Raji (cell line): ENCODE results near the gene CBX4.

Experiments used
- POLR2A ChIP-seq: IDR thresholded peaks from 2 replicates; pipeline ENCODE4 v1.6.1; 2011; ENCODE audit warnings: low read depth, low read length, control low read depth; ENCODE audit not compliant: insufficient read depth

CBX4 gene

GRCh38 chr17:79826841-79827578, 12.2 kb downstream of the CBX4 start:
- no peak for TF ChIP-seq POLR2A

GRCh38 chr17:79826204-79826680, 13.0 kb downstream of the CBX4 start:
- no peak for TF ChIP-seq POLR2A

GRCh38 chr17:79825580-79825921, 13.7 kb downstream of the CBX4 start:
- TF ChIP-seq POLR2A = no peak

- no peak for TF ChIP-seq POLR2A
Observed at GRCh38 chr17:79824893-79825579, 14.2 kb downstream of the CBX4 start.

GRCh38 chr17:79824234-79824633, 15.0 kb downstream of the CBX4 start:
- TF ChIP-seq POLR2A = no peak

GRCh38 chr17:79822583-79823124, 16.6 kb downstream of the CBX4 start:
- no peak for TF ChIP-seq POLR2A

- no peak for TF ChIP-seq POLR2A
Observed at GRCh38 chr17:79821331-79822095, 17.7 kb downstream of the CBX4 start.

GRCh38 chr17:79820959-79821330, 18.3 kb downstream of the CBX4 start:
- TF ChIP-seq POLR2A = no peak

GRCh38 chr17:79819534-79820276, 19.5 kb downstream of the CBX4 start:
- no peak for TF ChIP-seq POLR2A

GRCh38 chr17:79819085-79819484, 20.2 kb downstream of the CBX4 start:
- no peak for TF ChIP-seq POLR2A

GRCh38 chr17:79818026-79818758, 21.0 kb downstream of the CBX4 start:
- no peak for TF ChIP-seq POLR2A

GRCh38 chr17:79815836-79816461, 23.3 kb downstream of the CBX4 start:
- TF ChIP-seq POLR2A = no peak

GRCh38 chr17:79814974-79815835, 24.0 kb downstream of the CBX4 start:
- TF ChIP-seq POLR2A = no peak
